IMR-90 (cell line): ENCODE measurements around the gene NTF3. TPM values are rescaled to one million over a fixed set of nuclear protein-coding genes. Genes with fewer than 3 reads are reported as not detected.
A peak's percentile ranks its signal among the peaks of the same experiment; 100 is the strongest.

Source experiments
- ATAC-seq: fragments of 200-7000 bp; cut with Tn5 transposase; 2 replicates; pipeline ENCODE4 v1.9.1; 2020; ENCODE audit warnings: low read depth, mild to moderate bottlenecking, moderate library complexity
- BruUV-seq: library from RNA; stranded (reverse); fragments of 400-500 nt; replicated peaks from 2 replicates; lab custom pipeline; 2021; lab: Mats Ljungman, UMichigan
- CTCF ChIA-PET: fragments of 300-600 bp; formaldehyde crosslinking; extraction: SDS; loops from one replicate; lab custom pipeline; 2021; ENCODE audit warnings: antibody characterized with exemption; lab: Yijun Ruan, JAX
- POLR2A ChIA-PET: fragments of 300-600 bp; sonication (Branson Sonifier 250); formaldehyde crosslinking; loops from one replicate; lab custom pipeline; 2022; ENCODE audit warnings: antibody characterized with exemption; ENCODE audit not compliant: unreplicated experiment; lab: Charles Lee
- DNase-seq: peaks from one replicate; pipeline ENCODE4 v3.0.0; 2013
- H2AFZ ChIP-seq: replicated peaks from 2 replicates; pipeline ENCODE3; 2013; ENCODE audit warnings: low read length, mild to moderate bottlenecking; ENCODE audit not compliant: poor library complexity
- H2AK5ac ChIP-seq: 2 replicates; pipeline ENCODE4 v1.6.1; 2013; ENCODE audit warnings: low read depth, low read length, inconsistent platforms
- H2AK9ac ChIP-seq: replicated peaks from 2 replicates; pipeline ENCODE3; 2013; ENCODE audit warnings: mild to moderate bottlenecking, low read depth, low read length, moderate library complexity; ENCODE audit not compliant: poor library complexity
- H2BK120ac ChIP-seq: 2 replicates; pipeline ENCODE4 v1.6.1; 2013; ENCODE audit warnings: low read depth, low read length, inconsistent platforms
- H2BK15ac ChIP-seq: 3 replicates; pipeline ENCODE4 v1.6.1; 2013; ENCODE audit warnings: low read depth, low read length, inconsistent platforms
- H2BK20ac ChIP-seq: 2 replicates; pipeline ENCODE4 v1.6.1; 2013; ENCODE audit warnings: low read depth, mild to moderate bottlenecking, inconsistent platforms, low read length, moderate library complexity
- H2BK5ac ChIP-seq: 2 replicates; pipeline ENCODE4 v1.6.1; 2013; ENCODE audit warnings: mild to moderate bottlenecking, low read depth, low read length, inconsistent platforms; ENCODE audit not compliant: poor library complexity, severe bottlenecking
- H3K14ac ChIP-seq: replicated peaks from 2 replicates; pipeline ENCODE4 v1.6.1; 2013; ENCODE audit warnings: low read depth, low read length, inconsistent platforms
- H3K18ac ChIP-seq: 2 replicates; pipeline ENCODE4 v1.6.1; 2013; ENCODE audit warnings: low read depth, low read length, control low read depth
- H3K23ac ChIP-seq: 2 replicates; pipeline ENCODE4 v1.6.1; 2013; ENCODE audit warnings: low read depth, low read length, inconsistent platforms
- H3K27ac ChIP-seq: 2 replicates; pipeline ENCODE4 v1.5.1; 2013; ENCODE audit warnings: mild to moderate bottlenecking, control low read depth, low read length; ENCODE audit not compliant: insufficient read depth
- H3K27me3 ChIP-seq: 2 replicates; pipeline ENCODE4 v1.6.1; 2013; ENCODE audit warnings: low read length; ENCODE audit not compliant: control insufficient read depth, insufficient read depth
- H3K36me3 ChIP-seq: 2 replicates; pipeline ENCODE4 v1.6.1; 2013; ENCODE audit warnings: low read length, mixed read lengths; ENCODE audit not compliant: control insufficient read depth, insufficient read depth
- H3K4ac ChIP-seq: 2 replicates; pipeline ENCODE4 v1.6.1; 2013; ENCODE audit warnings: low read depth, low read length, inconsistent platforms
- H3K4me1 ChIP-seq: 2 replicates; pipeline ENCODE4 v1.6.1; 2013; ENCODE audit warnings: low read length, mixed read lengths; ENCODE audit not compliant: control insufficient read depth, insufficient read depth
- H3K4me2 ChIP-seq: 2 replicates; pipeline ENCODE4 v1.6.1; 2013; ENCODE audit warnings: low read depth, mild to moderate bottlenecking, control low read depth, low read length, moderate library complexity
- H3K4me3 ChIP-seq: 2 replicates; pipeline ENCODE4 v1.5.1; 2013; ENCODE audit warnings: low read depth, mild to moderate bottlenecking, control low read depth, low read length, moderate library complexity; ENCODE audit not compliant: insufficient read depth
- H3K56ac ChIP-seq: 2 replicates; pipeline ENCODE4 v1.6.1; 2013; ENCODE audit warnings: low read length, inconsistent platforms; ENCODE audit not compliant: insufficient read depth; ENCODE audit errors: extremely low read depth
- H3K79me1 ChIP-seq, 2 experiments: 2 replicates each; pipeline ENCODE4 v1.6.1; 2013; ENCODE audit warnings: low read length in 2 of 2, inconsistent platforms in 1 of 2, low read depth in 1 of 2
- H3K9ac ChIP-seq: 2 replicates; pipeline ENCODE4 v1.6.1; 2013; ENCODE audit warnings: low read depth, low read length, control low read depth
- H3K9me1 ChIP-seq: 2 replicates; pipeline ENCODE4 v1.6.1; 2013; ENCODE audit warnings: low read length, inconsistent platforms; ENCODE audit not compliant: insufficient read depth
- H3K9me3 ChIP-seq: 2 replicates; pipeline ENCODE4 v1.6.1; 2013; ENCODE audit warnings: low read length; ENCODE audit not compliant: control insufficient read depth, insufficient read depth
- H4K20me1 ChIP-seq: 2 replicates; pipeline ENCODE4 v1.6.1; 2013; ENCODE audit warnings: low read length, inconsistent platforms; ENCODE audit not compliant: insufficient read depth
- H4K5ac ChIP-seq: 2 replicates; pipeline ENCODE4 v1.6.1; 2013; ENCODE audit warnings: mild to moderate bottlenecking, low read depth, low read length, control low read depth
- H4K8ac ChIP-seq, 2 experiments: 2 replicates each; pipeline ENCODE4 v1.6.1; 2013; ENCODE audit warnings: low read depth in 2 of 2, low read length in 2 of 2, control low read depth in 1 of 2, inconsistent platforms in 1 of 2
- H4K91ac ChIP-seq: 2 replicates; pipeline ENCODE4 v1.6.1; 2013; ENCODE audit warnings: low read depth, low read length, inconsistent platforms; ENCODE audit not compliant: insufficient read depth
- ELK1 ChIP-seq: fragments of 150-350 bp; IDR thresholded peaks from 2 replicates; pipeline ENCODE4 v1.6.1; 2016; ENCODE audit warnings: low read depth, mild to moderate bottlenecking, low read length, moderate library complexity, borderline replicate concordance
- FOS ChIP-seq: fragments of 150-350 bp; IDR thresholded peaks from 2 replicates; pipeline ENCODE4 v1.6.1; 2016; ENCODE audit warnings: low read depth, low read length
- WGBS, 2 experiments: methylation state at CpG; one replicate each; pipeline versions ENCODE4 v1.1.5 to v1.1.7; 2013; ENCODE audit warnings: missing lambda C conversion rate in 2 of 2; ENCODE audit not compliant: insufficient read length in 1 of 2; ENCODE audit errors: extremely low coverage in 2 of 2; 5-methylcytosine and 5-hydroxymethylcytosine counted together
- dilution Hi-C: fragments of 300-500 bp; cut with HindIII; formaldehyde crosslinking; loops from one replicate; pipeline ENCODE4 v1.14.3; 2018; ENCODE audit warnings: low sequenced_read_pairs; ENCODE audit not compliant: unreplicated experiment
- in situ Hi-C: fragments of 300-500 bp; cut with MboI; formaldehyde crosslinking; loops from 3 replicates; pipeline ENCODE4 v1.14.3; 2019; ENCODE audit warnings: low sequenced_read_pairs, inconsistent platforms, mixed read lengths
- intact Hi-C: fragments of 100-400 bp; cut with micrococcal nuclease; formaldehyde crosslinking; loops from 2 replicates; pipeline ENCODE4 v1.10.0; 2022
- polyA plus RNA-seq, 3 experiments: library from polyadenylated mRNA; depleted of rRNA; stranded (reverse); fragments of >200 nt; gene quantifications; 2 replicates each; pipeline ENCODE4 v1.2.3, GENCODE V29; 2012; ENCODE audit warnings: low replicate concordance in 1 of 3
- total RNA-seq: library from RNA; depleted of rRNA; stranded (reverse); fragments of >200 nt; gene quantifications from 2 replicates; pipeline ENCODE4 v1.2.3, GENCODE V29; 2012

NTF3 gene
- total and polyA plus RNA-seq, 2 of the 4 experiments (the other 2 are of a cell fraction): 12.2 to 32.4 TPM

- no peak overlapping the region for H3K4ac ChIP-seq
- no peaks in the 10 kb centered on the region for H4K20me1 ChIP-seq
- H3K4me3 ChIP-seq: no peak overlapping the region
- H2AK9ac ChIP-seq: no peak overlapping the region
- H3K9me1 ChIP-seq: peaks cover 14% of the 10 kb centered on the region
- no peak overlapping the region for H4K91ac ChIP-seq
- 80% methylated on average over 2 of the region's 4 CpGs; no CpG with 5 or more reads in 1 of the 2 experiments for WGBS, 2 experiments
- H3K18ac ChIP-seq: no peak overlapping the region
- H3K14ac ChIP-seq: no peak overlapping the region
- no peak for TF ChIP-seq FOS
- TF ChIP-seq ELK1: no peak
- BruUV-seq: no TSS peak
- H2BK20ac ChIP-seq: no peak overlapping the region
- no peak for ATAC-seq
- H3K9me3 ChIP-seq: no peaks in the 10 kb centered on the region
- H3K27ac ChIP-seq: no peak overlapping the region
- no peak overlapping the region for H3K9ac ChIP-seq
- dilution Hi-C loops: no loop called here
- no peak overlapping the region for H2BK15ac ChIP-seq
- no peak for DNase-seq
- H4K5ac ChIP-seq: no peak overlapping the region
- H3K56ac ChIP-seq: no peak overlapping the region; the same call in 1 of the 2 replicates
- peak overlapping the region in 1 of 2 experiments; percentile 37; a peak in 1 of 4 replicates for H4K8ac ChIP-seq
- no peak overlapping the region for H2BK5ac ChIP-seq
- H3K4me1 ChIP-seq: peaks cover 7% of the 10 kb centered on the region
- peak overlapping the region; percentile 45; the same call in 1 of the 2 replicates for H2AK5ac ChIP-seq
- peaks cover 3 to 14% of the 10 kb centered on the region in 2 experiments for H3K79me1 ChIP-seq
- H3K36me3 ChIP-seq: peaks cover 3% of the 10 kb centered on the region; the same call in 1 of the 2 replicates
- H3K4me2 ChIP-seq: no peak overlapping the region
- in situ Hi-C loops: no loop called here
- no peak overlapping the region for H2BK120ac ChIP-seq
- peak overlapping the region; percentile 30 for H2AFZ ChIP-seq
- H3K23ac ChIP-seq: no peak overlapping the region
- ChIA-PET CTCF (no interaction called here), POLR2A (no interaction called here)
- no peaks in the 10 kb centered on the region for H3K27me3 ChIP-seq
- intact Hi-C loops: loop anchor here (10.0 kb wide), 1 partner anchor 779 kb away; no protein-coding TSS in a partner anchor
Measured at GRCh38 chr12:5506295-5506694, 74.4 kb downstream of the NTF3 start.
